ENCODE results near the gene BCAR3. TPM values are rescaled to one million over a fixed set of nuclear protein-coding genes. Genes with fewer than 3 reads are reported as not detected.

The BCAR3 gene
- total RNA-seq, 1 donor from 2014 or later = 11.7 TPM

GRCh38 chr1:93678491-93678890 is 3.1 kb downstream of the BCAR3 start:
- H3K27me3 ChIP-seq = peaks cover 25% of the 10 kb centered on the region
- DNase-seq (ENCODE audit: low spot score) = no peak
- H3K9me3 ChIP-seq (ENCODE audit: low read depth) = no peaks in the 10 kb centered on the region
- no peak overlapping the region for H2AFZ ChIP-seq (replicated peaks)
- peaks cover 32% of the 10 kb centered on the region for H4K20me1 ChIP-seq (ENCODE audit: low read depth)
- TF ChIP-seq CTCF (IDR thresholded peaks at IDR 0.05) (no peak), EZH2 (IDR thresholded peaks at IDR 0.05) (no peak), EZH2phosphoT487 (IDR thresholded peaks at IDR 0.05) (no peak)
- H3F3A ChIP-seq (ENCODE audit: low read depth) = peaks cover 16% of the 10 kb centered on the region
- H3K4me1 ChIP-seq = peaks cover 27% of the 10 kb centered on the region
- H3K4me1 Mint-ChIP-seq = peaks cover 52% of the 10 kb centered on the region
- no peaks in the 10 kb centered on the region for H3K9me3 Mint-ChIP-seq
- H3K4me3 Mint-ChIP-seq = no peak overlapping the region
- H3K27ac Mint-ChIP-seq = no peak overlapping the region
- H3K27ac ChIP-seq = no peak overlapping the region
- peaks cover 48% of the 10 kb centered on the region for H3K79me2 ChIP-seq (ENCODE audit: low read depth)
- no peak overlapping the region for H3K9ac ChIP-seq
- H3K4me2 ChIP-seq = no peak overlapping the region
- H3K36me3 Mint-ChIP-seq = peaks cover 20% of the 10 kb centered on the region
- H3K27me3 Mint-ChIP-seq (ENCODE audit: insufficient read depth, low read depth) = peaks cover 9% of the 10 kb centered on the region
- H3K4me3 ChIP-seq = no peak overlapping the region
- H3K36me3 ChIP-seq = no peaks in the 10 kb centered on the region

DNA sequence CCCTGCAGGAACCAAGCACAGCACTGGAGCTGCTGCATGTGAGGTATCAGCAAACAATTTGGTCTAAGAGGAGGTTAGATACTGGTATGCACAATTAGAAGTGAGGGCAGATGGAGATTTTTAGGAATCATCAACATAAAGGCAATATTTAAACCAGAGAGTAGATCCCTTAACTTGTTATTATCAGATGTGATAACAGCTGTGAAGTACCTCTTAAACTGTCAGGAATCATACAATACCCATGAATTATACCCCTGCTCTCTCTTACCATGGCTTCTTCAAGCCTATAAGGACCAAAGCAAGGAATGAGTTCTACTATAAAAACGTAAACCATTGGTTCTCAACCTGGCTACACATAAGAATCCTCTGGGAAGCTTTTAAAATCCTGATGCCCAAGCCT is 3.9 kb downstream of the BCAR3 start:
- Histone ChIP-seq H3K27ac (no peak overlapping the region), H3K4me3 (no peak overlapping the region), H3K79me2 (ENCODE audit: low read depth) (peaks cover 48% of the 10 kb centered on the region), H4K20me1 (ENCODE audit: low read depth) (peaks cover 32% of the 10 kb centered on the region), H2AFZ (replicated peaks) (no peak overlapping the region), H3K36me3 (no peaks in the 10 kb centered on the region), H3F3A (ENCODE audit: low read depth) (peaks cover 16% of the 10 kb centered on the region), H3K4me1 (peaks cover 27% of the 10 kb centered on the region), H3K9me3 (ENCODE audit: low read depth) (no peaks in the 10 kb centered on the region), H3K27me3 (peaks cover 18% of the 10 kb centered on the region), H3K9ac (no peak overlapping the region), H3K4me2 (no peak overlapping the region)
- peaks cover 27% of the 10 kb centered on the region for H3K36me3 Mint-ChIP-seq
- H3K27ac Mint-ChIP-seq = no peak overlapping the region
- TF ChIP-seq EZH2phosphoT487 (IDR thresholded peaks at IDR 0.05) (no peak), CTCF (IDR thresholded peaks at IDR 0.05) (no peak), EZH2 (IDR thresholded peaks at IDR 0.05) (no peak)
- H3K9me3 Mint-ChIP-seq = no peaks in the 10 kb centered on the region
- no peak overlapping the region for H3K4me3 Mint-ChIP-seq
- peaks cover 9% of the 10 kb centered on the region for H3K27me3 Mint-ChIP-seq (ENCODE audit: insufficient read depth, low read depth)
- DNase-seq (ENCODE audit: low spot score) = no peak
- H3K4me1 Mint-ChIP-seq = peaks cover 56% of the 10 kb centered on the region

DNA sequence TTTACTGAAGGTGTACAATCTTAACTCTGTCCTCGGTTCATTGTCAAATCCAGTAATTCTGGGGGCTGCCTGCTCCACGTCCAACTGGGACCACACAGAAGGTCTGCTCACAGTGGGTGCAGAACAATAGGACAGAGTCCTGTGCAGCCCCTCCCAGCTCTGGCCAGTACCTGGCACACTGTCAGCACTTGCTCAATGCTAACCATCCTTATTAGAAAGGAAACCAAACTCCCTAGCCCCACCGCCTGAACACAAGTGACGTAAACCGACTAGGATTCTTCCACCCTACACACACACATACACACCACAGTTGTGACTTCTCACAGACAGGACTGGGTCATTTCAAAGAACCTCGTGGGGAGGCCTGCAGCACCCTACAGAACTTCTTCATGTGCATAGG is 5.2 kb downstream of the BCAR3 start:
- H3K27ac Mint-ChIP-seq = no peak overlapping the region
- H3K4me3 Mint-ChIP-seq = no peak overlapping the region
- peaks cover 2% of the 10 kb centered on the region for H3K27me3 Mint-ChIP-seq (ENCODE audit: insufficient read depth, low read depth)
- no peak overlapping the region for H3K4me3 ChIP-seq
- DNase-seq (ENCODE audit: low spot score) = no peak
- H3K9me3 Mint-ChIP-seq = no peaks in the 10 kb centered on the region
- no peak overlapping the region for H3K9ac ChIP-seq
- peaks cover 52% of the 10 kb centered on the region for H3K4me1 Mint-ChIP-seq
- peaks cover 8% of the 10 kb centered on the region for H3K27me3 ChIP-seq
- H4K20me1 ChIP-seq (ENCODE audit: low read depth) = peaks cover 38% of the 10 kb centered on the region
- H3K36me3 ChIP-seq = no peaks in the 10 kb centered on the region
- peaks cover 8% of the 10 kb centered on the region for H3F3A ChIP-seq (ENCODE audit: low read depth)
- peaks cover 22% of the 10 kb centered on the region for H3K4me1 ChIP-seq
- H3K4me2 ChIP-seq = no peak overlapping the region
- H3K36me3 Mint-ChIP-seq = peaks cover 28% of the 10 kb centered on the region
- H3K27ac ChIP-seq = no peak overlapping the region
- no peak for TF ChIP-seq EZH2 (IDR thresholded peaks at IDR 0.05)
- no peak for TF ChIP-seq EZH2phosphoT487 (IDR thresholded peaks at IDR 0.05)
- TF ChIP-seq CTCF (IDR thresholded peaks at IDR 0.05) = no peak
- no peak overlapping the region for H2AFZ ChIP-seq (replicated peaks)
- H3K9me3 ChIP-seq (ENCODE audit: low read depth) = no peaks in the 10 kb centered on the region
- H3K79me2 ChIP-seq (ENCODE audit: low read depth) = peaks cover 48% of the 10 kb centered on the region
